GM21528 (cell line): ENCODE measurements around the gene SPNS2.

Experiments
- ATAC-seq: cut with Tn5 transposase; IDR thresholded peaks from one replicate; pipeline ENCODE4 v1.9.1; 2021; ENCODE audit warnings: mild to moderate bottlenecking, moderate library complexity; ENCODE audit not compliant: unreplicated experiment, low FRiP score

SPNS2 gene

GRCh38 chr17:4502466-4503154 is 3.9 kb downstream of the SPNS2 start:
- no peak for ATAC-seq

GRCh38 chr17:4503283-4504025 is 4.8 kb downstream of the SPNS2 start:
- ATAC-seq = no peak

DNA sequence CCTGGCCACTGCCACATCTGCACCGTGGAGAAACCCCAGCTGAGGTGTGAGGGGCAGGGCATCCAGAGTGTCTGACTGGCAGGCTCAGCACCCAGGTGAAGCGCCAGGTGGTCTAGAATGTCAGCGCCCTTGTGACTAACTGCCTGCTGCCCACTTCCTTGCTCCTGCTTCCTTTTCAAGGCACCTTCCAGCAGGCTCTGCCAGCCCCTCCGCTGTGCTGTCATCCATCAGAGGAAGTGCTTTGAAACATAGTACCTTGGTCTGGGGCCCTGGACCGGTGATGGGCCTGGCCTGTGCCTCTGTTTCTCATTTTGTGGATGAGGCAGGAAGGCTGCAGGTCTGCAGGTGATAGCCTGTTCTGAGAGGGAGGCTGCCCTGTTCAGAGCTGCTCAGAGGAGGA is 5.5 kb downstream of the SPNS2 start:
- no peak for ATAC-seq

DNA sequence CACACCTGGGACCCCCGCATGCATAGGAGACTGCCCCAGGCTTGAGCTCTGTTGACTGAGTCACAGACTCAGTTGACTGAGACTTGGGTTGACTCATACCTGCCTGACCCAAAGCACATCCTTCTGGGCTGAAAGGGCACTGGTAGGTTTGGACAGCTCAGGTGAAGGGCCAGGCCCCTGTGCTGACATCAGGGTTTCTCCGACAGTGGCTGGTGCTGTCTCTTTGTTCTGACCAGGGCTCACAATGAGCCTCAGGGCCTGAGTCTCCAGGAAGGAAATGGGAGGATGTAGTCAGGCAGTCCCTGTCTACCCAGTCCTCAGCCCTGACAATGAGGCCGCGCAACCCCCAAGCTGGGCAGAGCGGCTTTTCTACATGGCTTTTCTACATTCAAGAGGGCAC is 6.5 kb downstream of the SPNS2 start:
- ATAC-seq = no peak

GRCh38 chr17:4506175-4506813 is 7.6 kb downstream of the SPNS2 start:
- no peak for ATAC-seq

- no peak for ATAC-seq
Observed at GRCh38 chr17:4506892-4507291, 8.2 kb downstream of the SPNS2 start.

DNA sequence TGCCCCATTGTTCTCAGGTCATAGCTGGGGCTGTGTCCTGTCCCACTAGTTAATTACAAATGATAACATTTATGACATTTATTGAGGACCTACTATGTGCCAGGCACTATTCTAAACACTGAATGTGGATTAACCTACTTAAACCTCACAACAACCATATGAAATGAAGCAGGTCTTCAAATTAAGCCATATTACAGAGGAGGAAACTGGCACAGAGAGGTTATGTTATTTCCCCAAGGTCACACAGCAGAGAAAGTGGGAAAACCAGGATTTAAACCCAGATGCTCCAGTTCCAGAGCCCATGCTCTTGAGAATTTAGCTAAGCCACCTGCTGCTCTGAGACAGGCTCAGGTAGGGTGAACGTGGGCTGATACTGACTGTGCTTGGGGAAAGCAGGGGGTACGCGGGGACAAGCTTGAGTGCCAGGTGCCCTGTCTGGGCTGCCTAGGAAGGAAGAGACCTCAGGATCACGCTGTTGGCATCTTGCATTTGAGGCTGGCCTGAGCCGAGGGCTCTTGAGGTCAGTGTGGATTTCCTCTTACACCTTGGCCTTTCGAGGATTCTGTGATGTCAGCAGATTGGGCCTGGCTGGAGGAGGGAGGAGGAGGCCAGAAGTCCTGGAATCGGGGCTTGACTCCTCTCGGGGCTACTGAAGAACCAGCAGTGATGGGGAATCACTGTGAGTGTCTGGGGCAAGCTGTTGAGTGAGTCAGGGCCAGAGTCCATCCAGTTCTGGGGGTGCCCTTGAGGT is 8.9 kb downstream of the SPNS2 start:
- ATAC-seq = no peak

DNA sequence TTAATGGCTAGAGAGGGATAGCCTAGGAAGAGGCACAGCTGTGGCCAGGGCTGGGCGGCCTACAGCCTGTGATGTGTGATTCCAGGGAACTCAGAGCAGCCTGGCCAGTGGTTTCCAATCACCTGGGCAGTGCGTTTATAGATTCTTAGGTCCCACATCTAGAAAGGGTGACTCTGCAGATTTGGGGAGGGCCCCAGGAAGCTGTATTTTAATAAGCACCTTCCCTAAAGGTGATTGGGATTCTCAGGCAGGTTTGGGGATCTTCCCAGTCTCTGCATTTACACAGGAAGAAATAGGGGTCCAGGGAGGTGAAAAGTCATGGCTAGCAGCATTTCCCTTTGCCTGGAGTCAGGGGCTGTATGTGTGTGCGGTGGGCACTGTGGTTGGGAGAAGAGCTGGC is 9.5 kb downstream of the SPNS2 start:
- no peak for ATAC-seq

- no peak for ATAC-seq
Observed at GRCh38 chr17:4509401-4509800, 10.7 kb downstream of the SPNS2 start.

DNA sequence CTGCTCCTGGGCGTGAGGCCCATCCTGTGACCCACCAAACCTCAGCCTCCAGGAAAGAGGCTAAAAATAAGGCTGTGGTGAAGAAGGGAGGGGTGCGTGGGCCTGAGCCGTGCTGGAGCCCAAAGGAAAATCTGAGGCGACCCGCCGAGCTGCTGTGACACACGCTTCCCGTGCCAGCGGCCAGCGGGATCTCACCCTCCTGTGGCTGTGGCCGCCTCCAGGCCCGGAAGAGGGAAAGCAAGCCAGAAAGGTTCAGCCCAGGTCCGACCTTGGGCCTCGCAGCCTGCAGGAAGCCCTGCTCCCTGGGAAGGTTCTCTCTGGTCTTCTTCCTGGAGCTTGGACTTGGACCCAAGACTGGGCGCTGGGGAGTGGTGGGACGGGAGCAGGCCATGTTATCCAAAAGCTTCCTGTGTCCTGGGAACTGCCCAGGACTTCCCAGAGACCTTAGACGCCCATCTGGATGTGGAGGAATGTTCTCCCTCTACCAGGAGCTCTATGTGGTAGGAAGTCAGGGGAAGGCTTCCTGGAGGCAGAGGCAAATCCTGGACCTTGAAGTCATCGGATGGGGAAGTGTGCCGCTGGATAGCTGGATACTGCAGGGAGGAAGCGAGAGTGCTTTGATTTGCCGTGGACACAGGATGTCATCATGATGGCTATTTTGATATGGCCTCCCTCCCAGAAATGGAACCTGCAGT is 11.4 kb downstream of the SPNS2 start:
- ATAC-seq = no peak

DNA sequence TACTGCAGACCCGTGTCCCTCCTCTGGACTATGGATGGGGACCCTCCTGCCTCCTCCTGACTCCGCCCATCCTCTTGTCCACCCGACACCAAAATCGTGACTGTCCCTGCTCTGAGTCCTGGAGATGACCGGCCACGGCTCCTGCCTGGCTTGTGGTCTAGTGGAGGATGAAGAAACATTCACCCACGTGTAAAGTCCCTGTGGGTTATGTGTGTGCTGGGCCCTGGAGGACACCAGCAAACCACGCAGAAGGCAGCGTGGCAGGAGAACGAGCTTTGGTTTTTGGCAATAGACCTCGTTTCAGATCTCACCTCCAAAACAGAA is 11.9 kb downstream of the SPNS2 start:
- ATAC-seq = no peak

GRCh38 chr17:4511199-4511932 is 12.7 kb downstream of the SPNS2 start:
- no peak for ATAC-seq

DNA sequence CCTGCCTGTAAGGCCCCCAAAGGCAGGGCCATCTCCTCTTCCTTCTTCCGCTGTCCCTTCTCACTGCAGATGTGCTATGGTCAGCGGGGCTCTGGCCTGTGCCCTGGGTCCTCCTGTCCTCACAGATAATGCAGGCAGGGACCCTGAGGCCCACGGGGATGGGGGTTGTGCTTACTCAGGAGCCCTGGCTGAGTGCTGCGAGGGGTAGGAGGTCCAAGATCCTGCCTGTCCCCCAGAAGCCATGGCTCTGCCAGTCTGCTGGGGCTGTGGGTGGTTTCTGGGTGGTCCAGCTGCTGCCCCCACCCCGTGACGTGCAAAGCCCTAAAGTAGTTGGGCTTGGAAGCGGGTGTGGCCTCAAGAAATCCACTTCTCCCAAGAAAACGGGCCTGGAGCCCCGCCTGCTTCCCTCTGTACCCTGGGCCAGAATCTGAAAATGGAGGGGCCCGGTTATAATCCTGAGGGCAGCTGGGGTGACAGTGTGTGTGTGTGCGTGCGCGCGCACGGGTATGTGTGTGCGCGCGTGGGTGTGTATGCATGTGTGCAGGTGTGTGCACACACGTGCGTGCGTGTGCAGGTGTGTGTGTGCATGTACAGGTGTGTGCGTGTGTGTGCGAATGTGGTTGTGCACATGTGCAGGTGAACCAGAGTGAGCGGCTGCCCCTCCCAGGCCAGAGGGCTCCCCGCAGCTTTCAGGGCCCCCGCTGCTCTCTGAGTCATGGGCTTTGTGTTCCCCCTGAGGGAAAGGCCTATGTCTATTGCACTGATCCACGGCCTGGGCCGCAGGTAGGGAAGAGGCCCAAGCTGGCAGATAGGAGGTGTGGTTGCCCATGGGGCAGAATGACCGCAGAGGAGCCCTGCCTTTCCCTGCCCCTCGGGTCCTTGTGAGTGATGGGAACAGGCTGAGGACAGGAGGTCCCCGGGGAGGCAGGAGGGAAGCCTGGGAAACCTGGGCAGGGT is 13.8 kb downstream of the SPNS2 start:
- no peak for ATAC-seq

GRCh38 chr17:4513113-4514032 is 14.7 kb downstream of the SPNS2 start:
- ATAC-seq = no peak

DNA sequence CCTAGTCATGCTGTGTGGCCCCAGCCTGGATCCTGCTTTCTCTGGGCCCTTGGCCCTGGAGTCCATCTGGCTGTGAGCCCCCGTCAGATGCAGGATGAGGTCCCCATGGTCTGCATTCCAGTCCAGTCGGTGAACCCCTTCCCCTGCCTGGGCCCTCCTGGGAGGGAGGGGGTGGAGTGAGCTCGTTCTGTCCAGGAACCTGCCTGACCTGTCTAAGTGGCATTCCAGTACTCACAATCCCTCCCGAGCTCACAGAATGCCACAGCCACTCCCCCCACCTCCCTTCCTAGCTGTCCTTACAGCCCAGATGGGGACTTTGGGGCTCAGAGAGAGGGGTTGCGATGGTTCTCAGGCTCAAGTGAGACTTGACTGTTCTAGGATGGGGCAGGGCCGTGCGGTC is 15.5 kb downstream of the SPNS2 start:
- no peak for ATAC-seq

DNA sequence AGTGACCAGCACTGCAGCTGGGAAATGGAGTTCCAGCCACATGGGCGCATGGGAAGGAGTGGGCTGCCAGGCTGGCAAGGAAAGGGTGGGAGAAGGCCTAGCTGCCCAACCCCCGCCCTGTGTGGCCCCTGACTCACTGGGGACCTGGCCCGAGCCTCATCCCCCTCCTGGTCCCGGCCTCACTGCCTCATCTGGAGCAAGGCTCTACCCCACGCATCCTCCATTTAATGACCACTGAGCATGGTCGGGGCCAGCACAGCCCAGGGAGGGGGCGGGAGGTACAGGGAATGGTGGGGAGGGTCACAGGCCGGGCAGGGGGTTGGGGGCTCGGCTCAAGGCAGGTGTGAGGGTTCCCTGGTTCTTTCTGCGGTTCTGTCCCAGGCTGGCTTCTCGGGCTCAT is 16.1 kb downstream of the SPNS2 start:
- no peak for ATAC-seq

DNA sequence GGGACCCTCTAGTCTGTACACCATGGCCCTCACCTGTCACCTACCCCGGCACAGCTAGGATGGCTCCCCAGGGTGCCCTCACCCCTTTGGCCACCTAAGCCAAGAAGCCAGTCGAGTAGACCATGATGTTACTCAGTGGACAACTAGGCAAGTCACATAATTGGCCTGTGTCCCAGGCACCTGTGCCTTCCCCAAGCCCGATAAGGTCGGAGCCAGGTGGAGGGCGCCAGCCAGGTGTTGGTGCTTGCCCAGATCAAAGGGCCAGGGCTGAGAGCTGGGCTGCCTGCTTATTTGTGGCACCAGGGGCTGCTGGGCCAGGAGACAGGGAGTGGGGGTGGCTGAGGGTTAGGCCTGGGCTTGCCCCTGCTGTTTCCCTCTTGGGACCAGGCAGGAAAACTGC is 16.8 kb downstream of the SPNS2 start:
- ATAC-seq = no peak

- ATAC-seq = no peak
Observed at GRCh38 chr17:4516735-4517134, 18.1 kb downstream of the SPNS2 start.
